ENCODE data around the gene VPS26A. TPM values are rescaled to one million over a fixed set of nuclear protein-coding genes. Genes with fewer than 3 reads are reported as not detected.
A peak's percentile ranks its signal among the peaks of the same experiment; 100 is the strongest.

VPS26A gene
- total and polyA plus RNA-seq, 2 experiments from 2014 or later = 12.8 to 53.9 TPM

- no peak for TF ChIP-seq CTCF (IDR thresholded peaks at IDR 0.05; ENCODE audit: low read depth, low read length)
- Histone ChIP-seq H3K36me3 (peaks cover 15% of the 10 kb centered on the region), H3K4me1 (ENCODE audit: low read depth) (peaks cover 8% of the 10 kb centered on the region), H3K4me3 (no peak overlapping the region), H3K27ac (peak overlapping the region; percentile 34), H3K27me3 (no peaks in the 10 kb centered on the region), H3K9me3 (ENCODE audit: low read depth) (no peaks in the 10 kb centered on the region)
- DNase-seq (ENCODE audit: low read depth in 1 of 2, low spot score in 1 of 2) = no peak
Measured at GRCh38 chr10:69211524-69211923, 87.5 kb downstream of the VPS26A start.

GRCh38 chr10:69213591-69214311 is 89.8 kb downstream of the VPS26A start:
- Histone ChIP-seq H3K36me3 (peaks cover under 1% of the 10 kb centered on the region), H3K9me3 (ENCODE audit: low read depth) (no peaks in the 10 kb centered on the region), H3K4me1 (ENCODE audit: low read depth) (peaks cover 8% of the 10 kb centered on the region), H3K27ac (no peak overlapping the region), H3K27me3 (no peaks in the 10 kb centered on the region), H3K4me3 (no peak overlapping the region)
- TF ChIP-seq CTCF (IDR thresholded peaks at IDR 0.05; ENCODE audit: low read depth, low read length) = no peak
- no peak for DNase-seq (ENCODE audit: low read depth in 1 of 2, low spot score in 1 of 2)

- H3K9me3 ChIP-seq (ENCODE audit: low read depth) = no peaks in the 10 kb centered on the region
- no peak overlapping the region for H3K4me3 ChIP-seq
- H3K27me3 ChIP-seq = no peaks in the 10 kb centered on the region
- no peak for DNase-seq (ENCODE audit: low read depth in 1 of 2, low spot score in 1 of 2)
- H3K36me3 ChIP-seq = no peaks in the 10 kb centered on the region
- peaks cover 8% of the 10 kb centered on the region for H3K4me1 ChIP-seq (ENCODE audit: low read depth)
- no peak for TF ChIP-seq CTCF (IDR thresholded peaks at IDR 0.05; ENCODE audit: low read depth, low read length)
- no peak overlapping the region for H3K27ac ChIP-seq
Measured at GRCh38 chr10:69214666-69215131, 90.7 kb downstream of the VPS26A start.

- H3K9me3 ChIP-seq (ENCODE audit: low read depth) = no peaks in the 10 kb centered on the region
- TF ChIP-seq CTCF (IDR thresholded peaks at IDR 0.05; ENCODE audit: low read depth, low read length) = no peak
- H3K4me1 ChIP-seq (ENCODE audit: low read depth) = peaks cover 8% of the 10 kb centered on the region
- H3K27ac ChIP-seq = no peak overlapping the region
- no peak overlapping the region for H3K4me3 ChIP-seq
- no peak for DNase-seq (ENCODE audit: low read depth in 1 of 2, low spot score in 1 of 2)
- no peaks in the 10 kb centered on the region for H3K36me3 ChIP-seq
- no peaks in the 10 kb centered on the region for H3K27me3 ChIP-seq
Measured at GRCh38 chr10:69215405-69216171, 91.6 kb downstream of the VPS26A start.

GRCh38 chr10:69216577-69217118 is 92.7 kb downstream of the VPS26A start:
- no peak for DNase-seq (ENCODE audit: low read depth in 1 of 2, low spot score in 1 of 2)
- Histone ChIP-seq H3K27ac (no peak overlapping the region), H3K36me3 (no peaks in the 10 kb centered on the region), H3K4me1 (ENCODE audit: low read depth) (no peaks in the 10 kb centered on the region), H3K27me3 (no peaks in the 10 kb centered on the region), H3K4me3 (no peak overlapping the region), H3K9me3 (ENCODE audit: low read depth) (no peaks in the 10 kb centered on the region)
- TF ChIP-seq CTCF (IDR thresholded peaks at IDR 0.05; ENCODE audit: low read depth, low read length) = no peak
